Measurements from ENCODE around the gene RPH3AL. TPM values are rescaled to one million over a fixed set of nuclear protein-coding genes. Genes with fewer than 3 reads are reported as not detected.

The RPH3AL gene
- total and polyA plus RNA-seq, 4 donors = 4.7 to 5.9 (median 5.3) TPM

GRCh38 chr17:330993-331701 is 21.5 kb downstream of the RPH3AL start:
- H3K4me3 ChIP-seq (ENCODE audit: low read depth, low read length) = no peak overlapping the region
- H3K4me1 ChIP-seq (ENCODE audit: control insufficient read depth, insufficient read depth, low read length) = peaks cover 52% of the 10 kb centered on the region
- no peak for DNase-seq (ENCODE audit: low read depth in 4 of 6, low spot score in 6 of 6)

GRCh38 chr17:329784-330420 is 22.7 kb downstream of the RPH3AL start:
- 93% methylated on average over 7 of the region's 8 CpGs for WGBS (ENCODE audit: insufficient coverage)
- DNase-seq (ENCODE audit: low read depth in 4 of 6, low spot score in 6 of 6) = no peak
- H3K27ac ChIP-seq (ENCODE audit: low read depth, low read length) = no peak overlapping the region

More at GRCh38 chr17:330993-331701, 21.5 kb downstream of the RPH3AL start:
- H3K9me3 ChIP-seq (ENCODE audit: control insufficient read depth, insufficient read depth, low read length) = no peaks in the 10 kb centered on the region
- no peaks in the 10 kb centered on the region for H3K36me3 ChIP-seq (ENCODE audit: control insufficient read depth, insufficient read depth, low read length)
- H3K27me3 ChIP-seq (ENCODE audit: control insufficient read depth, insufficient read depth, low read length) = no peaks in the 10 kb centered on the region
- WGBS (ENCODE audit: insufficient coverage) = 54% methylated on average over 22 of the region's 26 CpGs
- H3K27ac ChIP-seq (ENCODE audit: low read depth, low read length) = peak overlapping the region; percentile 44

GRCh38 chr17:327971-328370 is 24.6 kb downstream of the RPH3AL start:
- H3K36me3 ChIP-seq (ENCODE audit: control insufficient read depth, insufficient read depth, low read length) = peaks cover 10% of the 10 kb centered on the region
- H3K27me3 ChIP-seq (ENCODE audit: control insufficient read depth, insufficient read depth, low read length) = no peaks in the 10 kb centered on the region
- H3K4me3 ChIP-seq (ENCODE audit: low read depth, low read length) = no peak overlapping the region
- DNase-seq (ENCODE audit: low read depth in 4 of 6, low spot score in 6 of 6) = no peak
- H3K27ac ChIP-seq (ENCODE audit: low read depth, low read length) = no peak overlapping the region
- 95% methylated on average over 5 of the region's 7 CpGs for WGBS (ENCODE audit: insufficient coverage)
- peaks cover 35% of the 10 kb centered on the region for H3K4me1 ChIP-seq (ENCODE audit: control insufficient read depth, insufficient read depth, low read length)
- no peaks in the 10 kb centered on the region for H3K9me3 ChIP-seq (ENCODE audit: control insufficient read depth, insufficient read depth, low read length)

More at GRCh38 chr17:329784-330420, 22.7 kb downstream of the RPH3AL start:
- Histone ChIP-seq H3K27me3 (ENCODE audit: control insufficient read depth, insufficient read depth, low read length) (no peaks in the 10 kb centered on the region), H3K9me3 (ENCODE audit: control insufficient read depth, insufficient read depth, low read length) (no peaks in the 10 kb centered on the region), H3K4me1 (ENCODE audit: control insufficient read depth, insufficient read depth, low read length) (peaks cover 46% of the 10 kb centered on the region), H3K4me3 (ENCODE audit: low read depth, low read length) (no peak overlapping the region), H3K36me3 (ENCODE audit: control insufficient read depth, insufficient read depth, low read length) (peaks cover 2% of the 10 kb centered on the region)

- H3K27me3 ChIP-seq (ENCODE audit: control insufficient read depth, insufficient read depth, low read length) = no peaks in the 10 kb centered on the region
- no peak for DNase-seq (ENCODE audit: low read depth in 4 of 6, low spot score in 6 of 6)
- peaks cover 32% of the 10 kb centered on the region for H3K4me1 ChIP-seq (ENCODE audit: control insufficient read depth, insufficient read depth, low read length)
- no peak overlapping the region for H3K27ac ChIP-seq (ENCODE audit: low read depth, low read length)
- 96% methylated on average over 9 of the region's 11 CpGs for WGBS (ENCODE audit: insufficient coverage)
- peaks cover 10% of the 10 kb centered on the region for H3K36me3 ChIP-seq (ENCODE audit: control insufficient read depth, insufficient read depth, low read length)
- H3K4me3 ChIP-seq (ENCODE audit: low read depth, low read length) = no peak overlapping the region
- H3K9me3 ChIP-seq (ENCODE audit: control insufficient read depth, insufficient read depth, low read length) = no peaks in the 10 kb centered on the region
Measured at GRCh38 chr17:327296-327695, 25.3 kb downstream of the RPH3AL start.

- 50% methylated on average over 17 of the region's 21 CpGs for WGBS (ENCODE audit: insufficient coverage)
- H3K4me3 ChIP-seq (ENCODE audit: low read depth, low read length) = no peak overlapping the region
- no peak overlapping the region for H3K27ac ChIP-seq (ENCODE audit: low read depth, low read length)
- H3K9me3 ChIP-seq (ENCODE audit: control insufficient read depth, insufficient read depth, low read length) = no peaks in the 10 kb centered on the region
- H3K36me3 ChIP-seq (ENCODE audit: control insufficient read depth, insufficient read depth, low read length) = peaks cover 16% of the 10 kb centered on the region
- DNase-seq (ENCODE audit: low read depth in 4 of 6, low spot score in 6 of 6) = peak in 1 of 6 donors; percentile 40
- H3K4me1 ChIP-seq (ENCODE audit: control insufficient read depth, insufficient read depth, low read length) = peaks cover 30% of the 10 kb centered on the region
- no peaks in the 10 kb centered on the region for H3K27me3 ChIP-seq (ENCODE audit: control insufficient read depth, insufficient read depth, low read length)
Measured at GRCh38 chr17:326010-326621, 26.5 kb downstream of the RPH3AL start.

GRCh38 chr17:325270-326009 is 27.2 kb downstream of the RPH3AL start:
- WGBS (ENCODE audit: insufficient coverage) = 78% methylated on average over 12 of the region's 13 CpGs
- H3K4me3 ChIP-seq (ENCODE audit: low read depth, low read length) = no peak overlapping the region
- peaks cover 23% of the 10 kb centered on the region for H3K36me3 ChIP-seq (ENCODE audit: control insufficient read depth, insufficient read depth, low read length)
- H3K4me1 ChIP-seq (ENCODE audit: control insufficient read depth, insufficient read depth, low read length) = peaks cover 27% of the 10 kb centered on the region
- H3K27ac ChIP-seq (ENCODE audit: low read depth, low read length) = no peak overlapping the region
- no peak for DNase-seq (ENCODE audit: low read depth in 4 of 6, low spot score in 6 of 6)
- H3K9me3 ChIP-seq (ENCODE audit: control insufficient read depth, insufficient read depth, low read length) = no peaks in the 10 kb centered on the region
- no peaks in the 10 kb centered on the region for H3K27me3 ChIP-seq (ENCODE audit: control insufficient read depth, insufficient read depth, low read length)

GRCh38 chr17:323721-324571 is 28.7 kb downstream of the RPH3AL start:
- Histone ChIP-seq H3K36me3 (ENCODE audit: control insufficient read depth, insufficient read depth, low read length) (peaks cover 27% of the 10 kb centered on the region), H3K4me1 (ENCODE audit: control insufficient read depth, insufficient read depth, low read length) (peaks cover 27% of the 10 kb centered on the region), H3K9me3 (ENCODE audit: control insufficient read depth, insufficient read depth, low read length) (no peaks in the 10 kb centered on the region), H3K4me3 (ENCODE audit: low read depth, low read length) (no peak overlapping the region), H3K27me3 (ENCODE audit: control insufficient read depth, insufficient read depth, low read length) (no peaks in the 10 kb centered on the region), H3K27ac (ENCODE audit: low read depth, low read length) (no peak overlapping the region)
- no peak for DNase-seq (ENCODE audit: low read depth in 4 of 6, low spot score in 6 of 6)
- 89% methylated on average over 39 of the region's 39 CpGs for WGBS (ENCODE audit: insufficient coverage)

GRCh38 chr17:323181-323580 is 29.4 kb downstream of the RPH3AL start:
- H3K36me3 ChIP-seq (ENCODE audit: control insufficient read depth, insufficient read depth, low read length) = peaks cover 27% of the 10 kb centered on the region
- 61% methylated on average over 6 of the region's 8 CpGs for WGBS (ENCODE audit: insufficient coverage)
- peaks cover 27% of the 10 kb centered on the region for H3K4me1 ChIP-seq (ENCODE audit: control insufficient read depth, insufficient read depth, low read length)
- H3K27ac ChIP-seq (ENCODE audit: low read depth, low read length) = no peak overlapping the region
- DNase-seq (ENCODE audit: low read depth in 4 of 6, low spot score in 6 of 6) = no peak
- no peaks in the 10 kb centered on the region for H3K9me3 ChIP-seq (ENCODE audit: control insufficient read depth, insufficient read depth, low read length)
- H3K4me3 ChIP-seq (ENCODE audit: low read depth, low read length) = no peak overlapping the region
- no peaks in the 10 kb centered on the region for H3K27me3 ChIP-seq (ENCODE audit: control insufficient read depth, insufficient read depth, low read length)

Measured in spinal cord (tissue), 10 donors.